CD4-positive, alpha-beta T cell treated with Interleukin-4 for 4 hours (primary cell): ENCODE data around the gene CUX1.
"Not testable (repeated sequence)": the region's sequence is repeated elsewhere in the genome, so short reads cannot be mapped to it uniquely, and the experiment has no call there.

ENCODE experiments used
- DNase-seq: peaks from one replicate; pipeline ENCODE4 v3.0.0-alpha.2; 2020

The CUX1 gene, protein sequence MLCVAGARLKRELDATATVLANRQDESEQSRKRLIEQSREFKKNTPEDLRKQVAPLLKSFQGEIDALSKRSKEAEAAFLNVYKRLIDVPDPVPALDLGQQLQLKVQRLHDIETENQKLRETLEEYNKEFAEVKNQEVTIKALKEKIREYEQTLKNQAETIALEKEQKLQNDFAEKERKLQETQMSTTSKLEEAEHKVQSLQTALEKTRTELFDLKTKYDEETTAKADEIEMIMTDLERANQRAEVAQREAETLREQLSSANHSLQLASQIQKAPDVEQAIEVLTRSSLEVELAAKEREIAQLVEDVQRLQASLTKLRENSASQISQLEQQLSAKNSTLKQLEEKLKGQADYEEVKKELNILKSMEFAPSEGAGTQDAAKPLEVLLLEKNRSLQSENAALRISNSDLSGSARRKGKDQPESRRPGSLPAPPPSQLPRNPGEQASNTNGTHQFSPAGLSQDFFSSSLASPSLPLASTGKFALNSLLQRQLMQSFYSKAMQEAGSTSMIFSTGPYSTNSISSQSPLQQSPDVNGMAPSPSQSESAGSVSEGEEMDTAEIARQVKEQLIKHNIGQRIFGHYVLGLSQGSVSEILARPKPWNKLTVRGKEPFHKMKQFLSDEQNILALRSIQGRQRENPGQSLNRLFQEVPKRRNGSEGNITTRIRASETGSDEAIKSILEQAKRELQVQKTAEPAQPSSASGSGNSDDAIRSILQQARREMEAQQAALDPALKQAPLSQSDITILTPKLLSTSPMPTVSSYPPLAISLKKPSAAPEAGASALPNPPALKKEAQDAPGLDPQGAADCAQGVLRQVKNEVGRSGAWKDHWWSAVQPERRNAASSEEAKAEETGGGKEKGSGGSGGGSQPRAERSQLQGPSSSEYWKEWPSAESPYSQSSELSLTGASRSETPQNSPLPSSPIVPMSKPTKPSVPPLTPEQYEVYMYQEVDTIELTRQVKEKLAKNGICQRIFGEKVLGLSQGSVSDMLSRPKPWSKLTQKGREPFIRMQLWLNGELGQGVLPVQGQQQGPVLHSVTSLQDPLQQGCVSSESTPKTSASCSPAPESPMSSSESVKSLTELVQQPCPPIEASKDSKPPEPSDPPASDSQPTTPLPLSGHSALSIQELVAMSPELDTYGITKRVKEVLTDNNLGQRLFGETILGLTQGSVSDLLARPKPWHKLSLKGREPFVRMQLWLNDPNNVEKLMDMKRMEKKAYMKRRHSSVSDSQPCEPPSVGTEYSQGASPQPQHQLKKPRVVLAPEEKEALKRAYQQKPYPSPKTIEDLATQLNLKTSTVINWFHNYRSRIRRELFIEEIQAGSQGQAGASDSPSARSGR (N-terminal part only)

GRCh38 chr7:101817471-101818286 is at the start of gene CUX1:
TSS of gene CUX1 (plus strand) at chr7:101817626. CDS start at chr7:101817640, 14 bp downstream.
- DNase-seq = no peak

DNA sequence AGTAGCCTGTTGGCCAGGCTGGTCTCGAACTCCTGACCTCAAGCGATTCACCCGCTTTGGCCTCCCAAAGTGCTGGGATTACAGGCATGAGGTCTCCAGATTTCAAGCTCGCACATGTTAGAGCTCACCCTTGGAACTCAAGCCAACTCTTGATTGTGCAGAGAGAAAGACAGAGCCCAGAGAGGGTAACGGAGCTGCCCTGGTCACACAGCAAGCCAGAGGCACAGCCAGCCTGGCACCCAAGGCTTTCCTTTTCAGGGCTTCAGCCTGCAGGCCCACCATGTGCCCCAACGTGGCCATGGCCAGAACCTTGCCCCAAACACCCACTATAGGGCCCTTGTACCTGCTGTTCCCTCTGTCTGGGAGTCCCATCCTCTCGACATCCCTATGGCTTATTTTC is 49.1 kb upstream of the CUX1 start:
- no peak for DNase-seq

- no peak for DNase-seq
Measured at GRCh38 chr7:101770466-101770865, 47.0 kb upstream of the CUX1 start.

DNA sequence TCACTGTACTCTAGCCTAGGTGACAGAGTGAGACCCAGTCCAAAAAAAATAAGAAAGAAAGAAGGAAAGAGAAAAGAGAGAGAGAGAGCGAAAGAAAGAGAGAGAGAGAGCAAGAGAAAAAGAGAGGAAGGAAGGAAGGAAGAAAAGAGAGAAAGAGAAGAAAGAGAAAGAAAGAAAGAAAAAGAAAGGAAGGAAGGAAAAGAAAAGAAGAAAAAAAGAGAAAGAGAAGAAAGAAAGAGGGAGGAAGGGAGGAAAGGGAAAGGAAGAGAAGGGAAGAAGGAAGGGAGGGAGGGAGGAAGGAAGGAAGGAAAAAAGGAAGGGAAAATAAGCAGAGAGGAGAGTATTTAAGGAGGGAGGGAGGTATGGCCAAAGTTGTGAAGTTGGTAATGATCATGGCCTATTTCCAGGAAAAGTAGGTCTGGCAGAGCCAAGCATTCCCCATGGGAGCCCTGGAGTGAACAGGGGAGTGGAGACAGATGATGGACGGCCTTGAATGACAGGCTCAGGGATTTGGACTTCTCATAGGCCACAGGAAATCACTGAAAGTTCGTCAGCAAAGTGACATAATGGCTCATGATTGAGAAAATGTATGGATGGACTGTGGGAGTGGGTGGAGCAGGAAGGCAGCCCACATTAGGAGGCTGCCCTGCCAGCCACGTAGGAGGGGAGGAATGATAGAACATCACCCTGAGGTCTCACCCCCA is 44.8 kb upstream of the CUX1 start:
- no peak for DNase-seq

DNA sequence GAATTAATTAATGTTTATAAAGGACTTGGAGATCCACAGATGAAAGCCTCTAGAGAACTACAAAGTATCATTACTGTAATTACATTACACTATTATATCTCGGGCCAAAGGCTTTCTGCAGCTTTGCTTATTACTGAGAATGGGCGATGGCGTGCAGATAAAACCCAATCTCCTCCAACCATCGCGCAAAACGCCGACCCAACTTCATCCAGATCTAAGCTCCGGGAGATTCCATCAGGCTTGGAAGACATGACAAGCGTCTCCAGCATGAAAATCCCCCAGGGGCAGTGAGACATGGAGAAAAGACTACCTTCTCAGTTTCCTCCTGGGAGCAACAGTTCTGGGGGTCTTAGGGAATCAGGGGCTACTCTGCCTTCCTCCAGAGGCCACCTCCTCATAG is 42.2 kb upstream of the CUX1 start:
- no peak for DNase-seq

- no peak for DNase-seq
Measured at GRCh38 chr7:101778026-101778580, 39.3 kb upstream of the CUX1 start.

- DNase-seq = no peak
Measured at GRCh38 chr7:101779267-101779666, 38.2 kb upstream of the CUX1 start.

DNA sequence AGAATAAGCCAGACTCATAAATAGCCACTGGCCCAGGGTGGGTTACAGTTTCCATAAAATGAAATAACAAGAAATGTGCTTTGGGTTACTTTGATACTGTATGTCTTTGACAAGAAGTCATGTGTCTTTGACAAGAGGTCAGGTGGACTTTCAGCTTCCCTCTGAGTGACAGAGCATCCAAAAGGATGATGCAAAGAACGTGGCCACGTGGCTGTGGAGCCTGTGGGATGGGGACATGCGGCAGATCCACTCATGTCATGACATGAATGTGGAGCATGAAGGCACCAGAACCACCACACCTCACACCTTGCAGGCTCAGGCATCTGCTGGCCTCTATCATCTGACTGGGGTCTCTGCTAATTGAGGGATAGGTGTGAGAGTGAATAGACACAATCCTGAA is 37.1 kb upstream of the CUX1 start:
- DNase-seq = no peak

- no peak for DNase-seq
Measured at GRCh38 chr7:101781439-101781838, 36.0 kb upstream of the CUX1 start.

GRCh38 chr7:101782476-101782875 is 35.0 kb upstream of the CUX1 start:
- no peak for DNase-seq

- DNase-seq = no peak
Measured at GRCh38 chr7:101782896-101783295, 34.5 kb upstream of the CUX1 start.

DNA sequence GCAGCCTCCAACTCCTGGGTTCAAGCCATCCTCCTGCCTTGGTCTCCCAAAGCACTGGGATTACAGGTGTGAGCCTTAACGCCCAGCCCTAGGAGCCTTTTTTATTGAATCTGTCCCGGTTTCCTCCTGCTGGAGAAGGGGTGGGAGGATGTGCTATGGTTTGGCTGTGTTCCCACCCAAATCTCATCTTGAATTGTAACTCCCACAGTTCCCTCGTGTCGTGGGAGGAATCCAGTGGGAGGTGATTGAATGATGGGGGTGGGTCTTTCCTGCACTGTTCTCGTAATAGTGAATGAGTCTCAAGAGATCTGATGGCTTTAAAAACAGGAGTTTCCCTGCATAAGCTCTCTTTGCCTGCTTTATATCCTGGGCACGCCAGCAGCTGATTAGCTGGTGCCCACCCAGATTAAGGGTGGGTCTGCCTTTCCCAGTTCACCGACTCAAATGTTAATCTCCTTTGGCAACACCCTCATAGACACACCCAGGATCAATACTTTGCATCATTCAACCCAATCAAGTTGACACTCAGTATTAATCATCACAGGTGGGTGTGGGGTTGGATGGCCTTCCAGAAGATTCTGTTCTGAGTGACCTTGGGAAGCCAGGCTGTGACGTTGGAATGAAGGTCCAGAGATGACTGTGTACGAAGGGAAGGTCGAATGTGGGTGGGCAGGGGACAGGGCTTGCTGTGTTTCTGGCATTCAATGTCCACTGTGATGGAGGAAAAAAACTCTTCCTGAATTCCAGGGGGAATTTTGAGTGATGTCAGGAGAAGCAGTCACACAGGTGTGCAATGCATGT is 33.8 kb upstream of the CUX1 start:
- no peak for DNase-seq

DNA sequence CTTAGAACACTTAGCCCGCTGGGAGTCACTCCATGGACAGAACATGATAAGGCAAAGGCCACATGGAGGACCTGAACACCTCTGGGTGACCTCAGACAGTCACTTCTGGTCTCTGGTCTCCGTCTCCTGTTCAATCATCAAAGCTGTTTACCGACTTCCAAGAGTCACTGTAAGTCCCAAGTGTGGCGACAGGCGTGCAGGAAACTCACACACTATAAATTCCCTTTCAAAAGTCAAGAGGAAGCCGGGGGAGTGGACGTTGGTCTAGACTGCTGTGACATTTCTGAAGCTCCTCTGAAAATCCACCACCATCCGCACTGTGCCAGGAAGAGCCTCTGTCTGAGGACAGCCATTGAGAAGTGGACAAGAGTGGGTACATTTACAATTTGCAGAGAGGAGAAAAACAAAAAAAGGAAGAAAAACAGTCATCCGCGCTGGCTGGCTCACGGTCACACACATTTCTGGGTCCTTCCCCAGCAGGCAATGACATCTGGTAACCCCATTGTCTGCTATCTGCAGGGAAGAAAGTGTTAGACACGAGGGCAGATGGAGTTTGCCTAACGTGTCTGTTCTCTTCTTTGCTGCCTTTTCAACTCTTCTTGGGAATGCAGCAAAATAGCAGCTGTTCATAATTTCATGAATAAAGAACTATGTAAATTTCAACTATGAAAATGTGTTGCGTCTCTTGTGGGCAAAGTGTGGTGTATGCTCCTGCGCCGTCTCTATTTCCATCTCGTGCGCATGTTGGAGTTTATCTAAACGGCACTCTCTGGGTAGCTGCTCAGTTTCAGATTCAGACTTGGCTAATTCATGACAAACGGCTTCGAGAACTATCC is 32.9 kb upstream of the CUX1 start:
- DNase-seq = no peak

DNA sequence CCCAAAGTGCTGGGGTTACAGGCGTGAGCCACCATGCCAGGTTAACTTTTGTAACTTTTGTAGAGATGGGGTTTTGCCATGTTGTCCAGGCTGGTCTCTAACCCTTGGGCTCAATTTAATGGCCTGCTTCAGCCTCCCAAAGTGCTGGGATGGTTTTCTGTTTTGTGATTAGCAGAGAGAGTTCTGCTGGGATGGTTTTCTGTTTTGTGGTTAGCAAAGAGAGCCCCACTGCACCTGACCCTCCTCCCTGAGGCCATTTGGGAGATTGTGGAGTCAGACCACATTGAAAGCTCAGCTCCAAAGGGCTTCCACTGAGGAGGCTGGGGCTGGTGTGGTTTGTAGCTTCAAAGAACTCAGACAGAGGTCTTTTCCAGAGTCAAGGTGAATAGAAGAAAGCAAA is 29.6 kb upstream of the CUX1 start:
- DNase-seq = no peak

GRCh38 chr7:101788517-101788916 is 28.9 kb upstream of the CUX1 start:
- DNase-seq = no peak

DNA sequence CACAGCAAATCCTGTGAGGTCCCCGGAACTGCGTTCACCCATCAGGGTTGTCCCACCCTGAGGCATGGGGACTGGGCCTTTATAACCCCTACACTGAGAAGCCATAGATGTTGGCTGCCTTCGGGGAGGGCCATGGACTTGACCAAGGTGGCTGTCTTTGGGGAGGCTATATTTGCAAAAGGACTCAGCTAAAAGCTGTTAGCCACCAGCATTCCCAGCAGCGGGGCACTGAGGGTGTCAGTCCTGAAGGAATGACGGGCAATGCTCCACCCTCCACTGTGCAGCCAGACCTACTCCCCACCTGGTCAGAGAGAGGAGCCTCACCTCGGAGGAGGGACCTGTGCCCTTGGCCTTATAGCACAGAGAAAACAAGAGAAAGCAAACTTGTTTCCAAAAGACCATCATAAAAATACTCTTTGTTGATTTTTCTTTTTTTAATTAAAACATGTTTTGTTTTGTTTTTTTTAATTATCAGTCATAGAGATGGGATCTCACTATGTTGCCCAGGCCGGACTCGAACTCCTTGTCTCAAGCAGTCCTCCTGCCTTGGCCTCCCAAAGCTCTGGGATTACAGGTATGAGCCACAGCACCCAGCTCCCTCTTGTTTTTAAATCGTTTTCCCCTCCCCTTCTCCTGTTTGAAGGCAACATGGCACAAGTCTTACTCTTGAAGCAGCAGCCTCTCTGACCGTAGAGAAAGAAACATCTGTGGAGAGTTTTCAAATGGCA is 26.7 kb upstream of the CUX1 start:
- DNase-seq = no peak

- DNase-seq = no peak
Measured at GRCh38 chr7:101792051-101792681, 25.3 kb upstream of the CUX1 start.

GRCh38 chr7:101792682-101793071 is 24.7 kb upstream of the CUX1 start:
- DNase-seq = not testable (repeated sequence)
